Activated naive CD4-positive, alpha-beta T cell treated with anti-CD3 and anti-CD28 coated beads for 36 hours (primary cell): Measurements from ENCODE around the gene ART1. TPM values are rescaled to one million over a fixed set of nuclear protein-coding genes. Genes with fewer than 3 reads are reported as not detected.
"Not testable (repeated sequence)": the region's sequence is repeated elsewhere in the genome, so short reads cannot be mapped to it uniquely, and the experiment has no call there.

Source experiments
- CTCF ChIA-PET: fragments of 350-600 bp; sonication (Branson Sonifier 250); formaldehyde crosslinking; loops from one replicate; lab custom pipeline; 2021; ENCODE audit warnings: antibody characterized with exemption; lab: Charles Lee
- DNase-seq: peaks from one replicate; pipeline ENCODE4 v3.0.0-alpha.2; 2020
- H3K27ac Mint-ChIP-seq: one replicate; pipeline ENCODE4 v1.8.0; 2021; ENCODE audit warnings: mild to moderate bottlenecking, mixed read lengths
- H3K27me3 Mint-ChIP-seq: one replicate; pipeline ENCODE4 v1.8.0; 2021; ENCODE audit warnings: low read depth, mixed read lengths
- H3K36me3 Mint-ChIP-seq: one replicate; pipeline ENCODE4 v1.8.0; 2021; ENCODE audit warnings: low read depth, mixed read lengths
- H3K4me1 Mint-ChIP-seq: one replicate; pipeline ENCODE4 v1.8.0; 2021; ENCODE audit warnings: low read depth, mixed read lengths
- H3K4me3 Mint-ChIP-seq: one replicate; pipeline ENCODE4 v1.8.0; 2021; ENCODE audit warnings: mild to moderate bottlenecking, moderate library complexity, mixed read lengths
- H3K9me3 Mint-ChIP-seq: one replicate; pipeline ENCODE4 v1.8.0; 2021; ENCODE audit warnings: mixed read lengths
- intact Hi-C: fragments of 100-400 bp; cut with micrococcal nuclease; formaldehyde crosslinking; loops from one replicate; pipeline ENCODE4 v1.15.1; 2023
- total RNA-seq, 2 experiments: library from RNA; stranded (reverse); gene quantifications; one replicate each; pipeline ENCODE4 v1.2.3, GENCODE V29; 2021

The ART1 gene
- total RNA-seq, 2 experiments from 2014 or later: not detected

GRCh38 chr11:3637201-3637600, 7.7 kb upstream of the ART1 start:
- CTCF ChIA-PET: interaction anchor here (1.0 to 1.6 kb wide), 3 partner anchors 27 to 229 kb away, joined by 3 to 5 read pairs (median 3); no protein-coding TSS in a partner anchor
- Mint-ChIP-seq H3K4me3 (no peak overlapping the region), H3K4me1 (peaks cover 3% of the 10 kb centered on the region), H3K9me3 (no peaks in the 10 kb centered on the region), H3K36me3 (no peaks in the 10 kb centered on the region), H3K27ac (no peak overlapping the region), H3K27me3 (peaks cover 3% of the 10 kb centered on the region)
- no peak for DNase-seq
- intact Hi-C loops: no loop called here

GRCh38 chr11:3638513-3638912, 6.4 kb upstream of the ART1 start:
- Mint-ChIP-seq H3K4me1 (peaks cover 8% of the 10 kb centered on the region), H3K27me3 (peaks cover 3% of the 10 kb centered on the region), H3K36me3 (no peaks in the 10 kb centered on the region), H3K9me3 (no peaks in the 10 kb centered on the region), H3K27ac (no peak overlapping the region), H3K4me3 (no peak overlapping the region)
- intact Hi-C loops: no loop called here
- CTCF ChIA-PET: no interaction called here
- DNase-seq: no peak

- Mint-ChIP-seq H3K36me3 (no peaks in the 10 kb centered on the region), H3K9me3 (no peaks in the 10 kb centered on the region), H3K27me3 (peaks cover 5% of the 10 kb centered on the region), H3K4me3 (no peak overlapping the region), H3K4me1 (peaks cover 8% of the 10 kb centered on the region), H3K27ac (no peak overlapping the region)
- CTCF ChIA-PET: no interaction called here
- intact Hi-C loops: no loop called here
- DNase-seq: no peak
These were observed 5.1 kb upstream of the ART1 start for GRCh38 chr11:3639841-3640240.

- CTCF ChIA-PET: no interaction called here
- H3K36me3 Mint-ChIP-seq: no peaks in the 10 kb centered on the region
These were observed 3.7 kb upstream of the ART1 start for GRCh38 chr11:3641191-3641590.

GRCh38 chr11:3641701-3642070, 3.2 kb upstream of the ART1 start, which contains the start of gene ART5:
TSS of gene ART5 (minus strand) at chr11:3641992. CDS start at chr11:3641862, 130 bp downstream.
- CTCF ChIA-PET: no interaction called here
- Mint-ChIP-seq H3K36me3 (no peaks in the 10 kb centered on the region), H3K4me3 (peak within 1 kb of the TSS; percentile 61)

More at GRCh38 chr11:3641191-3641590, 3.7 kb upstream of the ART1 start:
- no peak overlapping the region for H3K27ac Mint-ChIP-seq
- H3K4me1 Mint-ChIP-seq: peaks cover 8% of the 10 kb centered on the region
- no peak for DNase-seq
- H3K9me3 Mint-ChIP-seq: no peaks in the 10 kb centered on the region
- H3K4me3 Mint-ChIP-seq: peak overlapping the region; percentile 43
- intact Hi-C loops: no loop called here
- H3K27me3 Mint-ChIP-seq: peaks cover 5% of the 10 kb centered on the region

GRCh38 chr11:3642071-3642951, 2.6 kb upstream of the ART1 start:
- peak overlapping the region; percentile 61 for H3K4me3 Mint-ChIP-seq
- H3K27me3 Mint-ChIP-seq: peaks cover 5% of the 10 kb centered on the region
- DNase-seq: peak; percentile 83
- CTCF ChIA-PET: interaction anchor here (0.9 kb wide), 1 partner anchor 34 kb away, joined by 5 read pairs; no protein-coding TSS in a partner anchor
- no peaks in the 10 kb centered on the region for H3K36me3 Mint-ChIP-seq
- intact Hi-C loops: no loop called here
- H3K27ac Mint-ChIP-seq: no peak overlapping the region
- H3K9me3 Mint-ChIP-seq: no peaks in the 10 kb centered on the region
- peaks cover 8% of the 10 kb centered on the region for H3K4me1 Mint-ChIP-seq

More at GRCh38 chr11:3641701-3642070, 3.2 kb upstream of the ART1 start, which contains the start of gene ART5:
- DNase-seq: no peak
- intact Hi-C loops: no loop called here
- Mint-ChIP-seq H3K27ac (no peak within 1 kb of the TSS), H3K27me3 (peaks cover 5% of the 10 kb centered on the region), H3K9me3 (no peaks in the 10 kb centered on the region), H3K4me1 (peaks cover 8% of the 10 kb centered on the region)

GRCh38 chr11:3643102-3643546, 1.8 kb upstream of the ART1 start:
- H3K4me1 Mint-ChIP-seq, H3K27me3 Mint-ChIP-seq, H3K4me3 Mint-ChIP-seq, DNase-seq, H3K36me3 Mint-ChIP-seq, H3K27ac Mint-ChIP-seq, intact Hi-C loops, H3K9me3 Mint-ChIP-seq: not testable (repeated sequence)
- CTCF ChIA-PET: interaction anchor here (0.5 to 0.9 kb wide), 2 partner anchors 15 to 35 kb away, joined by 3 to 5 read pairs; no protein-coding TSS in a partner anchor

GRCh38 chr11:3645552-3645951, 624 bp downstream of the ART1 start:
- intact Hi-C loops: no loop called here
- DNase-seq: no peak
- CTCF ChIA-PET: no interaction called here
- Mint-ChIP-seq H3K27ac (no peak overlapping the region), H3K9me3 (no peaks in the 10 kb centered on the region), H3K27me3 (peaks cover 11% of the 10 kb centered on the region), H3K4me3 (no peak overlapping the region), H3K4me1 (peaks cover 8% of the 10 kb centered on the region), H3K36me3 (no peaks in the 10 kb centered on the region)

GRCh38 chr11:3648843-3649242, 3.9 kb downstream of the ART1 start:
- H3K27me3 Mint-ChIP-seq, CTCF ChIA-PET: not testable (repeated sequence)

GRCh38 chr11:3649374-3649773, 4.4 kb downstream of the ART1 start:
- H3K9me3 Mint-ChIP-seq, H3K36me3 Mint-ChIP-seq, H3K4me3 Mint-ChIP-seq, H3K27me3 Mint-ChIP-seq, H3K27ac Mint-ChIP-seq, intact Hi-C loops, DNase-seq, H3K4me1 Mint-ChIP-seq: not testable (repeated sequence)
- CTCF ChIA-PET: interaction anchor here (0.6 kb wide), 1 partner anchor 491 kb away, joined by 3 read pairs; no protein-coding TSS in a partner anchor

More at GRCh38 chr11:3648843-3649242, 3.9 kb downstream of the ART1 start:
- DNase-seq, H3K4me3 Mint-ChIP-seq, intact Hi-C loops, H3K4me1 Mint-ChIP-seq, H3K9me3 Mint-ChIP-seq, H3K27ac Mint-ChIP-seq, H3K36me3 Mint-ChIP-seq: not testable (repeated sequence)

- H3K9me3 Mint-ChIP-seq, H3K4me3 Mint-ChIP-seq, H3K27ac Mint-ChIP-seq, CTCF ChIA-PET, intact Hi-C loops, H3K27me3 Mint-ChIP-seq, H3K36me3 Mint-ChIP-seq, DNase-seq, H3K4me1 Mint-ChIP-seq: not testable (repeated sequence)
These were observed 7.6 kb downstream of the ART1 start for GRCh38 chr11:3652514-3652913.

GRCh38 chr11:3655547-3655946, 10.6 kb downstream of the ART1 start:
- H3K27ac Mint-ChIP-seq: no peak overlapping the region
- H3K4me3 Mint-ChIP-seq: no peak overlapping the region
- H3K9me3 Mint-ChIP-seq: no peaks in the 10 kb centered on the region
- peaks cover 3% of the 10 kb centered on the region for H3K27me3 Mint-ChIP-seq
- DNase-seq: no peak
- no peaks in the 10 kb centered on the region for H3K4me1 Mint-ChIP-seq
- intact Hi-C loops: no loop called here
- H3K36me3 Mint-ChIP-seq: no peaks in the 10 kb centered on the region
- CTCF ChIA-PET: no interaction called here

- intact Hi-C loops, H3K27ac Mint-ChIP-seq, H3K36me3 Mint-ChIP-seq, H3K27me3 Mint-ChIP-seq, H3K4me3 Mint-ChIP-seq, DNase-seq, H3K9me3 Mint-ChIP-seq, H3K4me1 Mint-ChIP-seq, CTCF ChIA-PET: not testable (repeated sequence)
These were observed 12.4 kb downstream of the ART1 start for GRCh38 chr11:3657331-3657730.
